GM19463 (cell line): Measurements from ENCODE around the gene SDK2.
"Not testable (repeated sequence)": the region's sequence is repeated elsewhere in the genome, so short reads cannot be mapped to it uniquely, and the experiment has no call there.

ENCODE experiments used
- ATAC-seq: cut with Tn5 transposase; IDR thresholded peaks from one replicate; pipeline ENCODE4 v1.9.1; 2021; ENCODE audit warnings: mild to moderate bottlenecking, moderate library complexity; ENCODE audit not compliant: unreplicated experiment

SDK2 gene

DNA sequence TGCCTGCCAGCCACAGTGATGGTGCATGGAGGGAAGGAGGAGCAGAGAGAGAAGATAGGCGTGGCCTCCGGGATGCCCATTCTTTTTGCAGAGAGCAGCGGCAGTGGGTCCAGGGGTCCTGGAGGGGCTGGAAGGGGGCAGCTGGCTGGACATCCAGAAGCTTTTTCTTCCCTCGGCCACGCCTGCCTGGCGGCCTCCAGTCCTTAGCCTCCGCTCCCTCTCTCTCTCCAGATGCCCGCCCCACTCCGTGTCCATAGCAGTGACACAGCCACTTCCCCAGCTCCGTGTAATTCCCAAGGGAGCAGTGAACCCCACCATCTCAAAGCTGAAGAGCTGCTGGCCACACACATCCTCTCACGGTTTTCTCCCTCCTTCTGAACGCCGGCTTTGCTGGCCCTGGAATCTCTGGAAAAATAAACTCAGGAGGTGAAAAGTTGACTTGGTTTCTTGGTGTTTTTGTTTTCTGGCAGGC is 306.2 kb downstream of the SDK2 start:
- ATAC-seq: no peak

DNA sequence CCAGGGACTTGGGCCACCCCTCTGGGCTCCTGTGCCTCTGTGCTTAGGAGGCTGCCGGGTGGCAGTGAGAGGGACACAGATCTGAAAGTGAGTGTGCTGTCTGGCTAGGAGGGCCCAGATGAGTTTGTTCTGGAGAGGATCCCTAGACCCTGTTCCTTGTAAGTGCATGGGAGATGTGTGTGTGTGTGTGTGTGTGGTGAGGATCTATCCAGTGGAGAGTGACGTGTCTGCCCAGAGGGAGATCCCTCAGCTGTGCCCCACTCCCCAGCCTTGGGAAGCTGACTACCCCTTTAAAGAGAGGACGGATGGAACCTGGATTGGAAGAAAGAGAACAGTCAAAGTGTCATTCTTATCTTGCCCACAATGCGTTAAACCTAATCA is 306.9 kb downstream of the SDK2 start:
- ATAC-seq: no peak

DNA sequence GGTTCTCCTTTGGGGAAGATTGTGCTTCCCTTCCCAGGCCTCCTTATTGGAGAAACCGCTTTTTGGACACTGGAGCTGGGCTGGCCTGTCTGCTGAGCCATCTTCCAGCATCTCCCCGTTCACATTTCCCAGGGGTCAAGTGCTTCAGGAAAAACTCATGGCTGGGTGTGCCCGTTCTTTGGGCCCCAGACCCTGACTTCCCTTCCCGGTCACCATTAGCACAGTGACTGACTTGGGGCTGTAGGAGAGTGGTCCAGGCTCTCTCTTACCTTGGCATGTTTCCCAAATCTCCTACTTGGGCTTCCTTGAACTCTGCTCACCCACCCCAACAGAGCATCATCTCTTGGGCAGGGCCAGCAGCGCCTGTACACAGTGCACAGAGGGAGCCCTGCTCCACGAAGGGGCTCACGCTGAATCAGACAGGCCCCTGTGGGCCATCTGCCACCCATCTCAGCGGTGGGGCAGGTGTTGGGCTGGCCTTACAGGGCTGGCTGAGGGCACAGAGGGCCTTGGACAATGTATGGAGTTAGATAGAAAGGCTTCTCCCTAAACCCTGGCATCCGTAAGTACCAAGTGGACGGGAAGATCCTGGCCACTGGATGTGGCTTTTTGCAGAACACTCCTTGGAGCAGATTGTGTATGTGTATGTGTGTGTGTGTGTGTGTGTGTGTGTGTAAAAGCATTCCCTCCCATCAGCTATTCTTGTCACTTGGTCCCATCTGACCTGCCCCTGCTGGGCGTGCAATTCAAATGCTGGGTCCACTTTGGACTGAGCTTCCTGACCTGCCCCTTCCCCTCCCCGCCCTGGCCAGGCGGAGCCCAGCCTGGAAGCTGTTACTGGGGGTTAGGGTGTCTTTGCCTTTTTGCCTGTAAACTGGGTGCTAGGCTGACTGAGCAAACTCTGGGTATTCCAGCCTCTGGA is 307.6 kb downstream of the SDK2 start:
- ATAC-seq: no peak

DNA sequence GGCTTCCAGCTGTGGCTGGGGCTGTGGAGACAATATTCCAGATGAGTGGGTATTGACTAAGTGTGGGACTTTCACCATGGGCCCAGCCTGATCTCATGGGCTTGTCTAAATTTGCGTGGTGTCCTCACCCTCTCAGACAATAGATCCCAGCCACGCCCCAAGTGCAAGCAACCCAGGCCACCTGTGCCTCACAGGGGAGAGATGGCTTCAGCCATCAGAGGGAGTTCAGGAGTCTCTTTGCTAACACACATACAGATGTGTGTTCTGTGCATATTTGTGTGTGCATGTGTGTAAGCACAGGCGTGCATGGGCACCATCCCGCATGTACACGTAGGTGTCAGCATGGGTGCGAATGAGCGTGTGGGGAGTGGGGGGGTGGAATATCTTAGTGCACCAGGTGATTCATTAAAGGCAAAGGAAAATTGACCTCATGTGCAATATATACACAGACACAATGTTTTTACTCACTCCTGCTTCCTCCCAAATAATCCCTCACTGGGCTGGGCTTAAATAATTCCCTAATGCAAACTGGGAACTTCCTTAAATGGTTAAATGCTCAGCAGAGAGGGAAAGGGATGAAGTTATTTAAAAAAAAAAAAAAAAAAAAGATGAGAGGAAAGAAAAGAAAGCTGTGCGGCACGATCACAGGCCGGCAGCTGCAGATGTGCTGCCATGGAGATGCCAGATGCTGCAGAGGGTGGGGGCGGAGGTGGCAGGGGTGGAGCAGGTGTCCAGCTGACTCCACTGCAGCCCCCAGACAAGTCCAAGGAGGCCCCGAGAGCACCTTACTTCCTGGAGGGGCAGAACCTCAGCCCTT is 308.4 kb downstream of the SDK2 start:
- no peak for ATAC-seq

DNA sequence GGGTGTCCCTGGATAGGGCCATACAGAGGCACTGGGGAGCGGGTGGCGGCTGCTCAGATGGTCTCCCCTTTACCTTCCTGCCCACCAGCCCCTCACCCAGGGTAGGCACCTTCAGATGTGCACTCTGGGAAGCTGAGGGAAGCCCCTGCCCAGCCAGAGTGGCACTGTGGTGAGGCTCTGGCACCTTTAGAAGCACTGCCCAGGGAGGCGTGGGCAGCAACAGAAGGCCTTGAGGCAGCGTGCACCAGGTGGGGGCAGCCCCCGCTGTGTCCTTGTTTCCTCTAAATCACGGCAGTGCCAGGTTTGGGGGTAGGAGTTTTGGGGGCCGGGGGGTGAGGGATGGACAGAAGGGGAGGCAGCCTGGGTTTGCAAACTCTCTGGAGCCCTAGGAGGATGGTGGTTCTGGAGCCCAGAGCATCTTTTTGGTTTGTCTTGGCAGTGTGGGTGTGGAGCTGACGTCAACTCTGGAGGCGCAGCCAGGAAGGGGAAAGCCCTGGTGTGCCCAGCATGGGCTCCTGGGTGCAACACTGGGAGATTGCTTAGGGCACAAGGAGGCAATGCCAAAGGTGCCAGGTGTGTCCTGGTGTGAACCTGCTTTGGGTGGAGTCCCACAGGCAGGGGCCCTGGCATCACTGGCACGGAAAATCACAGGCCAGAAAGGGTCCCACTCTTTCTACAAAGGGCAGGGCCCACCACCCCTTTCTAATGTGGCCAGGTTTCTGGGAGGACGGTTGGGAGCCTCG is 309.3 kb downstream of the SDK2 start:
- ATAC-seq: no peak

DNA sequence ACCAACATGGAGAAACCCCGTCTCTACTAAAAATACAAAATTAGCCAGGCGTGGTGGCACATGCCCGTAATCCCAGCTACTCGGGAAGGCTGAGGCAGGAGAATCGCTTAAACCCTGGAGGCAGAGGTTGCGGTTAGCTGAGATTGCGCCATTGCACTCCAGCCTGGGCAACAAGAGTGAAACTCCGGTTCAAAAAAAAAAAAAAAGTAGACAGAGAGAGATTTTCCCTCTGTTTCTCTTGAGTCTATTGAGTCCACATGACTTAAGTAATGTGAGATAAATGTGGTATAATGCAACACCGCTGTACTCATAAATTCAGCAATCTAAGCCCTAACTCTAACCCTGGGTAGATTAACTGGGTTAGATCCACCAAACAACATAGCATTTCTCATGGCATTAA is 310.8 kb downstream of the SDK2 start:
- not testable (repeated sequence) for ATAC-seq

DNA sequence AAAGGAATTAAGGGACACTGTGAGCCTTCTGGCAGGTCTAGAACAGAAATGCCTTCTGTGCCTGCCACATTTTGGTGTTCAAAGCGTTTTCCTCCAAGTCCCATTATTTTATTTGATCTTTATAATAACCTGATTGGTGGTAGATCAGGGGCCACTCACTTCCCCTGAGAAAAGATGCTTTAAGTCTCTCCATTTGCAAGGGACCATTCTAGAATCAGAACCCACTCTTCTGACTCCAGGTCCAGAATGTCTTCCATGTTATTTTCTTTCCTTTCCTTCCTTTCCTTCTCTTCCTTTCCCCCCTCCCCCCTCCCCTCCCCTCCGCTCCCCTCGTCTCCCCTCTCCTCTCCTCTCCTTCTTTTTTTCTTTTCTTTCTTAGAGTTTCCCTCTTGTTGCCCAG is 313.2 kb downstream of the SDK2 start:
- no peak for ATAC-seq

DNA sequence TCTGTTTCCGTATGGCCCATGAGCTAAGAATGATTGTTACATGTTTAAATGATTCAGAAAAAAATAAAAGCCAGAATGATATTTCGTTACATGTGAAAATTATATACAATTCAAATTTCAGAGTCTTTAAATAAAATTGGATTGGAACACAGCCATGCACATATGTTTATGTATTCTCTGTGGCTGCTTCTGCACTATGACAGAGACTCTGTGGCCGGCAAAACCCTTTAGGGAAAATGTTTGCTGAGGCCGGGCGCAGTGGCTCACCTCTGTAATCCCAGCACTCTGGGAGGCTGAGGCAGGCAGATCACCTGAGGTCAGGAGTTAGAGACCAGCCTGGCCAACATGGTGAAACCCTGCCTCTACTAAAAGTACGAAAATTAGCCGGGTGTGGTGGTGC is 316.6 kb downstream of the SDK2 start:
- no peak for ATAC-seq

DNA sequence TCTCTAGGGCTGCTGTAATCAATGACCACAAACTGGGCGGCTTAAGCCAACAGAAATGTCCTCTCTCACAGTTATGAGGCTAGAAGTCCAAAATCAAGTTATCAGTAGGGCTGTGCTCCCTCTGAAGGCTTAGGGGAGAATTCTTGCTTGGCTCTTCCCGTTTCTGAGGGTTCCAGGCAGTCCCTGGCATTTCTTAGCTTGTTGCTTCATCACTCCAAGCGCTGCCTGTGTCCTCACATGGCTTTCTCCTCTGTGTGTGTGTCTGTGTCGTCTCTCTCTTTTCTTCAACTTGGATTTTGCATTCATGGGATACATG is 318.8 kb downstream of the SDK2 start:
- ATAC-seq: no peak

DNA sequence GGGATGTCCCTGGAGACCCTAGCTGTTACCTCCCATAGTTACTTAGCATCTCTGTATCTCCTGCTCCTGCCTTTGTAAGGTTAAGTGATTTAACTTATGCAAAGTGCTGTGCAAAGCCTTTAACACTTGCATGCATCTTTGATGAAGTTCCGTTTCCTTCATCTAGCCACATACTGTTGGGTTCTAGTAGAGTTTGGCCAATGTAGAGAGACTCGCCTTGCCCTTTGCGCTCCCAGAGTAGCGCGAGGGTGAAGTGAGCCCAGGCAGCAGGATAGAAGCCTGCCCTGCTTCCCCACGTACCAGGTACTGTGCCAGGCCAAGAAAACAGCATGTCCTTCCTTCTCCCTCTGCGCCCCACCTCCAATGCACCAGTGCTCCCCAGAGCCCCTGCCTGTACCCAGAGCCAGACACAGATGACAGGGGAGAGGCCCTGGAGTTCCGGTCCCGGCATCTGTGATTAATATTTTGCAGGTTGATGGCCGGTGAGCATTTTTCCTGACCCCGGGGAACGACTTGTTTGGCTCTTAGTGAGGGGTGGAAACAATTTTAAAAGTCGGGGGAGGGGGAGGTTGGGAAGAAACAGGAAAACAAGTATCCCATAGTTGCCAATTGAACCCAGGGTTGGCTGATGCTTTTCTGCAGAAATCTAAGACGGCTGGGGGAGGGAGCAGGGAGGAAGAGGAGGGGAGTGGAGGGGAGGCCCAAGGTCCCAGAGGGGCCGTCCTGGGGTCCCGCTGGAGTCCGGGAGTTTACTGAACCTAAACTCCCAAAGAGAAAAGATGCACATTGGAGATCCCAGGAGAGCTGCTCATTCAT is 319.3 kb downstream of the SDK2 start:
- no peak for ATAC-seq

DNA sequence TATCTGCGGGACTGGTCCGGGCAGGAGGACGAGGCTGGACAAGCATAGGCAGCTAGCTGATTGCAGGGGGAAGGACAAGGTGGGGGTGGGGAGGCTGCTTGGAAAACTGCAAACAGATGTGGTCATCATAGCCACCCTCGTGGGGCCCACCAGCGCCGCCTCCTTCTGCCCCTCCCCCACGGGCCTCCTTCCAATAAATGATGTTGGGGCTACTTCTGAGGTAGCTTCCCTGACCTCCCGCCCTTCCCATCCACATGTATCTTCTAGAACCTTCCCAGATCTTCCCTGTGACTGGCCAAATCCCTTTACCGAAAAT is 320.1 kb downstream of the SDK2 start:
- ATAC-seq: no peak

DNA sequence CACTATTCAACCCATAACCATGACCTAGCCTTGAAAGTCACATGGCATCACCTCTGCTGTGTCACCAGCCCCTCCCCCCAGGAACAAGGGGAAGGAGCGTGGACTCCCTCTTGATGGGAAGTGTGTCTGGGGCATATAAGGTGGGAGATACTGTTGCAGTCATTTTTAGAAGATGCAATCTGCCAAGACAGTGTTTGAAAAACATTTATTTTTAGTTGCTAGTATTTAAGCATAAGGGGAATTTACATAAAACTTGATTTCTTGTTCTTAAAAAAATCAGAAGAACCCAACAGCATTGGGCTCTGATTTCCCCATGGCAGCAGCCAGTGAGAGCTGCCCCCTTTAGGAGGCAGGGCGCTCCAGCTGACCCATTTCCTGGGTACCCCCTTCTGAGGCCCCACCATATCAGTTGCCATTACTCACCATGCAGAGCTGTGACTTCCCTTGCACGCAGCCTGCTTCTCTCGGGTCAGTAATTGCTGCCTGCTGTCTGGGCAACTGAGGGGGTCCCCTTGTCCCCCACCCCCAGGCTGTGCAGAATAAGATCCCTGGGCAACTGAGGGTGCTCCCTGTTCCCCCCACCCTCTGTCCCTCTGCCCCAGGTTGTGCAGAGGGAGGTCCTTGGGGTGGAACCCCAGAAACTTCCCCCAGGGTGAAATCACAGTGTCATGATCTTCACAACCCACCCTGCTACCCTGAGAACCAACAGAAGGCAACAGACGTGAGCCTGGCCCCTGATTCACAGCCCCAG is 320.7 kb downstream of the SDK2 start:
- no peak for ATAC-seq

DNA sequence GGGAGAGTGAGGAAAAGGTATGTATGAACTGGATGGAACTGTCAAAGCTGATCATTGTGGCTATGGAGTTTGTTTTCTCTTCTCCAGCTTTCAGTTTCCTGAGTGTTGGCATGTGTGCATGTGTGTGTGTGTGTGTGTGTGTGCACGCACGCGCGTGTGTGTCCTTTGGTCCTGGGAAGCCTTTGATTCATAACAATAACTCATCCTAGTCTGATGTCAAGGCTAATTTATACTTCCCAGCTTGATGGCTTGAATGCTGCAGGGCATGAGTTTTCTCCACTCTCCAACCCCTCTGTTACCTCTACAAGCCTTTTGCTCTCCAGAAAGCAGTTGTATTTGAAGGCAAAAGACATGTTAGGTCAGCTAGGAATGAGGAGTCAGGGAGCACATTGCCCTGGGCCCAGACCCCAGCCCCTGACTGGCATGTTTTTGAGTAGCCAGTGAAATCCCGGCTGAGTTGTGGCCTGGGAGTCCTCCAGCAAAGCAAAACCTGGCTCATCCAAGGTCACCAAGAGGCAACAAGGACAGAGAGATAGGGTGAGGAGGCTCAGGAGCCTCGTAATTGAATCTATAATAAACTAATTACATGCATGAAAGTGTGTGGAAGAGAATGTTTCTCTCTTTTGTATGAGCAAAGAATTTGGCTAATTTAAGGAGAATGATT is 323.5 kb downstream of the SDK2 start:
- ATAC-seq: no peak

DNA sequence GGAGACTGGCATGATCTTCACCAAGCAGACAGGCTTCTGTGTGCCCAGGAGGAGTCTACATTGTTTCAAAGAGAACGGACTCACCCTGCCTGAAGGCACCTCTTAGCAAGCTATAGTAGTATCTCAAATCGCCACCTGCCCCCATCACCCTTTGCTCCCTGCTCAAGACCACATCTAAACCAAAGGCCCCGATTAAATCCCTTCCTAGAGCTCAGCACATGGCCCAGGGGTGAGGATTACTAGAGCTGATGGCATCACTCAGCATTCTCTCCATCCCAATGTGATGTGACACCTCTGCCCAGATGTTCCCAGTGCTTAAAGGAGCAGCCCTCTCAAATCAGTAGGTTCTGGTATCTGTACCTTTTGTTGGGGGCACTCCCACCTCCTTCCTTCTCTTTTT is 324.5 kb downstream of the SDK2 start:
- no peak for ATAC-seq

DNA sequence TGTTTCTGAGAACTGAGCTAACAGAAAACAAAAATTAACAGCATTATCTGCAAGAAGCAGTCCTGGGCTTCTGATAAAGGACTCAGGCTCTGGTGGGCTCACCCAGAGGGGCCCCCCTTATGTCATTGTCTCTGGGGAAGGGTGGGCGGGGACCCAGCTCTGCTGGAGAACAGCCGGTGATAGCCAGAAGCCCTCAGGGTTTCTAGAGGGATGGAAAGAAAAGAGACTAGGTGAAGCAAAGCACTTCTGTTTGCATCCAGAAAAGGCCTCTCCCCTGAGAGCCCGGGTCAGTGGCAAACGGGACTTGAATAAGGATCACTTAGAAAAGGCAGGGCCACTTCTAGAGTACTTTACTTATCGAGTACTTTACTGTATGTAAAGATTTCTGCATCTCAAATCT is 325.4 kb downstream of the SDK2 start:
- no peak for ATAC-seq

DNA sequence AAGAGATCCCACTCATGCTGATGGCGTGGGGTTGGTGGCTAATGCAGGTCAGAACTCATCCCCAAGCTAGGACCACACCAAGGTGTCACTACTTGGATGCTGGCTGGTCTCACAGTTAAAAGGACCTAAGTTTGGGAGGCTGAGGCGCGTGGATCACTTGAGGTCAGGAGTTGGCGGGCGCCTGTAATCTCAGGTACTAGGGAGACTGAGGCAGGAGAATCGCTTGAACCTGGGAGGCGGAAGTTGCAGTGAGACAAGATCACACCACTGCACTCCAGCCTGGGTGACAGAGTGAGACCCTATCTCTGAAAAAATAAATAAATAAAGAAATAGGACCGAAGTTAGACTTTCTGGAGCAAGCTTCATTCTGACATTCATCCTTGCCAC is 325.8 kb downstream of the SDK2 start:
- no peak for ATAC-seq

DNA sequence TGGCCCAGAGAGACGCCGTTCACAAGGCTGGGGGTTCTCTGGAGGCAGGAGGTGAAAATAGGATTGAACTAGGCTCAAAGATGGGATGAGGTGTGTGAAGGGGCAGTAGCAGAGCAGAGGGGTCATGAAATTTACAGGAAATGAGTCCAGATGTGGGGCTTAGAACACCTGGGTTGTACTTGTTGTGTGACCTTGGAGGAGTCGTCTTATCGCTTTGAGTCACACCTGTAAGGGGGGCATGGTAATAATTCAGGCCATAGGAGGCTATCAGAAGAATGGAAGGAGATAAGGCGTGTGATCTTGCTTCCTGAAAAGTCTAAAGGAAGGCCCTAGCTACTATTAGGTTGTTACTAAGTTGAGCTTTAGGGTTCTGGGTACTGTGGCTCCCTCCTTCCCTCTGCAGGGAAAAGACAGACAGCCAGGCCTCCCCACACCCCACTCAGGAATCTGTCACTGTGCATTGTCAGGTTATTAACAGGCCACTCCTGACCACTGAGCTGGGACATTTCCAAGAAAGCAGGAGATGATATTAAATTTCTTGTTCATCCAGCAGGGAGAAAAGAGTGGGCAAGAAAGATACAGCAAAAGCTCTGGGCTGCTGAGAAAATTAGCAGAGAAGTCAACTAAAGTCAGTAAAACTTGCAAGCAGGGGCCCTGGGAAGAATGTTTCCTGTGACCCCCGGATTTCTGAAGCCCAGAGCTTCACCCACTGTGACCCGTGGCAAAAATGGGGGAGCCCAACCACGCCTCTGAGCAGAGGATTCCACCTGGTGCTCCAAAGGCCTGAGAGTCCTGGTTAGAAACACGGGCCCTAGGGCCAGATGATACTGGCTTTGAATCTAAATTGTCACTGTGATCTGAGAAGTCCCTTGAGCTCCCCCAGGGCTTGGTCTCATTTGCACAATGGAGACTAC is 326.5 kb downstream of the SDK2 start:
- peak; percentile 13 for ATAC-seq

DNA sequence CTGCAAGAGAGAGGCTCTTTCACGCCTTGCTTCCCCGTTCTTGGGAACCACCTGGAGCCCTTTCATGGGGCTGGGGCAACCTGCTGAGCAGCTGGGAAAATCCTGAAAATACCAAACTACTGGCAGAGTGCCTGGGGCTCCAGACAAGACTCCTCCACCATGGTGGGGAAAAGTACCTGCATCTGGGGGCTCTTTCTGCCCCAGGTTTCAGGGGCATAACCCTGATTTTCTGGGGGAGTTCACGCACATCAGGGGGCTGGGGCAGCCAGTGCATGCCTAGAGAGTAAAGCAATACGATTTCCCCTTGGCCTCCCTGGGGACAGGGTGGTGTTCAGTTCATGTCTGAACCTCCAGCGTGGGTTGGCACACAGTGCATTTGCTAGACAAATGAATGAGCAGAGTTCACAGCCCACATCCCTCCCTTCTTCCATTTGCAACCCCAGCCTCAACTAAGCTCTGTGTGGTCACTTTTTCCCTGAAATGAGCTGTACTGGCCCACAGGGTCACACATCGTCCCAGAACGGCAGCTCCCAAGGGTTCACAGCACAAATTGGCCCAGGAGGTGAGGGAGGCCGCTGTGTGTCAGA is 327.2 kb downstream of the SDK2 start:
- peak; percentile 74 for ATAC-seq
